Thyroid gland (tissue), 4 donors: Measurements from ENCODE around the gene MVB12B.

ENCODE experiments used
- CTCF ChIP-seq, 6 experiments: fragments of 200-600 bp in 3 of 6; fragments of 450-650 bp in 3 of 6; sonication (generic) in 3 of 6; IDR thresholded peaks; one replicate each; pipeline ENCODE4 v1.5.1; 2016 to 2019; ENCODE audit warnings: antibody characterized with exemption in 6 of 6, mild to moderate bottlenecking in 2 of 6, inconsistent platforms in 1 of 6, moderate library complexity in 1 of 6
- POLR2A ChIP-seq, 2 donors: fragments of 450-650 bp; IDR thresholded peaks; one replicate each; pipeline ENCODE4 v1.6.1; 2017; ENCODE audit warnings: antibody characterized with exemption in 2 of 2, mild to moderate bottlenecking in 2 of 2, moderate library complexity in 1 of 2

- TF ChIP-seq CTCF (IDR thresholded peaks at IDR 0.05) (no peak), POLR2A (IDR thresholded peaks at IDR 0.05) (no peak)
These were observed 80.7 kb downstream of the MVB12B start for GRCh38 chr9:126407114-126407870.
